HepG2 (cell line): ENCODE results near the gene FAM162A. TPM values are rescaled to one million over a fixed set of nuclear protein-coding genes. Genes with fewer than 3 reads are reported as not detected.

Experiments used
- ARNTL ChIP-seq: sonication (generic); formaldehyde crosslinking; IDR thresholded peaks from 2 replicates; pipeline ENCODE4 v1.4.0; 2020; ENCODE audit warnings: mild to moderate bottlenecking, missing genetic modification reagents
- CBX1 ChIP-seq: IDR thresholded peaks from one replicate; pipeline ENCODE4 v1.6.1; 2016; ENCODE audit warnings: antibody characterized with exemption, low read depth
- CCAR2 ChIP-seq: fragments of 200-400 bp; formaldehyde crosslinking; optimal IDR thresholded peaks from 2 replicates; pipeline ENCODE3; 2018; ENCODE audit warnings: low read depth, mild to moderate bottlenecking, low read length, moderate library complexity
- HCFC1 ChIP-seq: fragments of 150-350 bp; IDR thresholded peaks from 2 replicates; pipeline ENCODE4 v1.6.1; 2014; ENCODE audit warnings: low read depth, low read length
- JARID2 ChIP-seq: sonication (generic); formaldehyde crosslinking; IDR thresholded peaks from 2 replicates; pipeline ENCODE4 v1.8.1; 2023; ENCODE audit warnings: missing genetic modification reagents, inconsistent platforms; ENCODE audit not compliant: insufficient replicate concordance
- MTA3 ChIP-seq: sonication (generic); formaldehyde crosslinking; IDR thresholded peaks from 2 replicates; pipeline ENCODE4 v1.4.0; 2020; ENCODE audit warnings: missing genetic modification reagents
- NFE2 ChIP-seq: sonication (generic); formaldehyde crosslinking; IDR thresholded peaks from 2 replicates; pipeline ENCODE4 v1.4.0; 2020; ENCODE audit warnings: missing genetic modification reagents
- NONO ChIP-seq, 2 experiments: fragments of 450-650 bp in 1 of 2; sonication (generic) in 1 of 2; formaldehyde crosslinking in 1 of 2; IDR thresholded peaks in 1 of 2; conservative IDR thresholded peaks in 1 of 2; 2 replicates each; pipeline versions ENCODE4 v1.6.1 to v1.8.0; 2017 to 2022; ENCODE audit warnings: mild to moderate bottlenecking in 1 of 2, missing genetic modification reagents in 1 of 2, moderate library complexity in 1 of 2
- RFXAP ChIP-seq: sonication (generic); formaldehyde crosslinking; IDR thresholded peaks from 2 replicates; pipeline ENCODE4 v1.4.0; 2020; ENCODE audit warnings: missing genetic modification reagents, borderline replicate concordance
- RXRB ChIP-seq: IDR thresholded peaks from 2 replicates; pipeline ENCODE4 v1.6.1; 2016; ENCODE audit warnings: borderline replicate concordance, missing genetic modification reagents, missing compliant biosample characterization
- SMAD1 ChIP-seq: sonication (generic); formaldehyde crosslinking; IDR thresholded peaks from 2 replicates; pipeline ENCODE4 v1.4.0; 2020; ENCODE audit warnings: missing genetic modification reagents, low read depth, mild to moderate bottlenecking, borderline replicate concordance
- TCF12 ChIP-seq, 2 experiments: fragments of 450-650 bp in 1 of 2; sonication (generic) in 1 of 2; formaldehyde crosslinking in 1 of 2; IDR thresholded peaks; 2 replicates each; pipeline versions ENCODE4 v1.6.1 to v1.8.0; 2017 to 2022; ENCODE audit warnings: antibody characterized with exemption in 1 of 2, mild to moderate bottlenecking in 1 of 2, missing genetic modification reagents in 1 of 2, moderate library complexity in 1 of 2
- TRIM24 ChIP-seq: sonication (generic); formaldehyde crosslinking; IDR thresholded peaks from 2 replicates; pipeline ENCODE4 v1.8.0; 2022; ENCODE audit warnings: mild to moderate bottlenecking, missing genetic modification reagents
- ZNF256 ChIP-seq: sonication (generic); formaldehyde crosslinking; conservative IDR thresholded peaks from 2 replicates; pipeline ENCODE4 v1.4.0; 2020; ENCODE audit warnings: missing genetic modification reagents
- ZNF749 ChIP-seq: sonication (generic); formaldehyde crosslinking; IDR thresholded peaks from 2 replicates; pipeline ENCODE4 v1.8.0; 2022; ENCODE audit warnings: mild to moderate bottlenecking, missing genetic modification reagents, moderate library complexity, borderline replicate concordance
- ZNF768 ChIP-seq: sonication (generic); formaldehyde crosslinking; IDR thresholded peaks from 2 replicates; pipeline ENCODE4 v1.4.0; 2020; ENCODE audit warnings: missing genetic modification reagents
- ZNF792 ChIP-seq: IDR thresholded peaks from 2 replicates; pipeline ENCODE4 v1.6.1; 2016
- polyA plus RNA-seq, 8 experiments: library from polyadenylated mRNA; depleted of rRNA in 3 of 8; stranded (reverse) in 7 of 8; unstranded in 1 of 8; fragments of >200 nt; fragmentation: Illumina TruSeq in 4 of 8; extraction: Trizol in 4 of 8; gene quantifications; 2 replicates each; pipeline versions ENCODE4 v1.2.1 to v1.2.3, GENCODE V29; 2011 to 2016; ENCODE audit warnings: low read depth in 4 of 8, missing spikeins in 1 of 8, mixed read lengths in 1 of 8; ENCODE audit not compliant: insufficient read depth in 1 of 8
- total RNA-seq, 5 experiments: library from RNA; depleted of rRNA; stranded (reverse); fragments of >200 nt; fragmentation: Illumina TruSeq; extraction: Trizol; gene quantifications; 2 replicates each; pipeline ENCODE4 v1.2.3, GENCODE V29; 2016; ENCODE audit warnings: low read depth in 1 of 5
- TF ChIP-seq, protein P1 (sequence below), 2 experiments: IDR thresholded peaks; 2 replicates each; pipeline ENCODE4 v1.6.1; 2011 to 2012; ENCODE audit warnings: low read length in 2 of 2, borderline replicate concordance in 1 of 2, low read depth in 1 of 2, mild to moderate bottlenecking in 1 of 2, moderate library complexity in 1 of 2
- TF ChIP-seq, protein P2 (sequence below): sonication (generic); formaldehyde crosslinking; IDR thresholded peaks from 2 replicates; pipeline ENCODE4 v1.4.0; 2020; ENCODE audit warnings: missing genetic modification reagents
- TF ChIP-seq, protein P3 (sequence below): IDR thresholded peaks from 2 replicates; pipeline ENCODE4 v1.6.1; 2016
- TF ChIP-seq, protein P4 (sequence below): sonication (generic); formaldehyde crosslinking; IDR thresholded peaks from 2 replicates; pipeline ENCODE4 v1.4.0; 2020; ENCODE audit warnings: mild to moderate bottlenecking, low read depth, missing genetic modification reagents
- TF ChIP-seq, protein P5 (sequence below): IDR thresholded peaks from 2 replicates; pipeline ENCODE4 v1.6.1; 2012; ENCODE audit warnings: low read depth, low read length, improper control_type of control experiment

Gene FAM162A
- total and polyA plus RNA-seq, 2 of the 13 experiments (the other 11 are each of a cell fraction or from before 2014, with no cell fraction given): 115 to 155 TPM

DNA sequence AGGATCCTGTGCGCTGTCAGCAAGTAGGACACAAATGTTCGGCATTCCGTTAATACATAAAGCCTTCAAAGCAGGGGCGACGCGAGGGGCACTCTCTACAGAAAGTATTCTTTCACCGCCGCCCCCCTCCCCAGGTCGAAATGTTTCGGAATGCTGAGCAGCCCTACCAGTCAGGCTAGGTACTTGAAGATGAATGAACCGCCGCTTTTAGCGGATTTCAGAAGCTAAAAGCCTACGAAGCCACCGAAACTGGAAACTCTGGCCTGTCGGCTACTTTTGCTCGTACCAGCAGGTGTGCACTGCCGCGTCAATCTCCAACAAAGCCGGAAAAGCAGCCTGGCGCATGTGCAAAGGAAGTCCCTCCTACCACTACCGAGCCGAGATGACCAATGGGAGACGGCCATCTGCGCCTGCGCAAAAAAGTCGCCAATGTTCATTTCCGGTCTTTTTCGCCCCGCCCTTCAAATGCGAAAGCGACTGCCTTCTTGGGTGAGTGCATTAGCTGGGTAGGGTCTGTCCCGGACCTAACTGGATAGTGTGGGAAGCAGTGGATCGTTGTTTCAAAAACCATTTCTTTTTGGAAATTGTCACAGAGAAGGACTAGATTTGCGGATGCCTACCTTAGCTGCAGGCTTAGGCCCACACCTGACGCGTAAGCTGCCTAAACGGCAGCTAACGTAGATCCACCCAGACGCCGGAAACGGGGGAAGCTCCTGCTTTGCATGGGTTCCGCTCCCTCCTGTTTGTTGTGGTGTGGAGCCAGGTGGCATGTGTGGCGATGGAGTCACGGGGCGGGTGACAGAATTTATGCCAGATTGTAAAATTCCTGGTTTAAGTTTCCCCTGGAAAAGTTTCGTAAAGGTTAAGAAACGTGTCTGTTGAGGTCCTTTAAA, 32.0 kb downstream of the FAM162A start, which contains the start of gene WDR5B (continued):
- TF ChIP-seq, protein P1, sequence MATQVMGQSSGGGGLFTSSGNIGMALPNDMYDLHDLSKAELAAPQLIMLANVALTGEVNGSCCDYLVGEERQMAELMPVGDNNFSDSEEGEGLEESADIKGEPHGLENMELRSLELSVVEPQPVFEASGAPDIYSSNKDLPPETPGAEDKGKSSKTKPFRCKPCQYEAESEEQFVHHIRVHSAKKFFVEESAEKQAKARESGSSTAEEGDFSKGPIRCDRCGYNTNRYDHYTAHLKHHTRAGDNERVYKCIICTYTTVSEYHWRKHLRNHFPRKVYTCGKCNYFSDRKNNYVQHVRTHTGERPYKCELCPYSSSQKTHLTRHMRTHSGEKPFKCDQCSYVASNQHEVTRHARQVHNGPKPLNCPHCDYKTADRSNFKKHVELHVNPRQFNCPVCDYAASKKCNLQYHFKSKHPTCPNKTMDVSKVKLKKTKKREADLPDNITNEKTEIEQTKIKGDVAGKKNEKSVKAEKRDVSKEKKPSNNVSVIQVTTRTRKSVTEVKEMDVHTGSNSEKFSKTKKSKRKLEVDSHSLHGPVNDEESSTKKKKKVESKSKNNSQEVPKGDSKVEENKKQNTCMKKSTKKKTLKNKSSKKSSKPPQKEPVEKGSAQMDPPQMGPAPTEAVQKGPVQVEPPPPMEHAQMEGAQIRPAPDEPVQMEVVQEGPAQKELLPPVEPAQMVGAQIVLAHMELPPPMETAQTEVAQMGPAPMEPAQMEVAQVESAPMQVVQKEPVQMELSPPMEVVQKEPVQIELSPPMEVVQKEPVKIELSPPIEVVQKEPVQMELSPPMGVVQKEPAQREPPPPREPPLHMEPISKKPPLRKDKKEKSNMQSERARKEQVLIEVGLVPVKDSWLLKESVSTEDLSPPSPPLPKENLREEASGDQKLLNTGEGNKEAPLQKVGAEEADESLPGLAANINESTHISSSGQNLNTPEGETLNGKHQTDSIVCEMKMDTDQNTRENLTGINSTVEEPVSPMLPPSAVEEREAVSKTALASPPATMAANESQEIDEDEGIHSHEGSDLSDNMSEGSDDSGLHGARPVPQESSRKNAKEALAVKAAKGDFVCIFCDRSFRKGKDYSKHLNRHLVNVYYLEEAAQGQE (IDR thresholded peaks at IDR 0.05; ENCODE audit: borderline replicate concordance in 1 of 2, low read depth in 1 of 2, low read length in 2 of 2): peak in 1 of 2 experiments; percentile 23; a peak in 1 of 4 replicates
- TF ChIP-seq, protein P2, sequence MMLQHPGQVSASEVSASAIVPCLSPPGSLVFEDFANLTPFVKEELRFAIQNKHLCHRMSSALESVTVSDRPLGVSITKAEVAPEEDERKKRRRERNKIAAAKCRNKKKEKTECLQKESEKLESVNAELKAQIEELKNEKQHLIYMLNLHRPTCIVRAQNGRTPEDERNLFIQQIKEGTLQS (CRISPR knock-in tag): no peak
- peak; percentile 44 for TF ChIP-seq RXRB
- TF ChIP-seq ARNTL (CRISPR knock-in tag): peak; percentile 55; the same call in 1 of the 2 replicates
- peak; percentile 74; the same call in 1 of the 2 replicates for TF ChIP-seq ZNF256 (CRISPR knock-in tag)
- TF ChIP-seq CBX1: peak; percentile 95
- peak; percentile 40; the same call in 1 of the 2 replicates for TF ChIP-seq SMAD1 (CRISPR knock-in tag)
- TF ChIP-seq TRIM24: no peak
- TF ChIP-seq ZNF792 (CRISPR knock-in tag): peak; percentile 61; the same call in 1 of the 2 replicates
- TF ChIP-seq RFXAP (CRISPR knock-in tag): no peak
- TF ChIP-seq, protein P3, sequence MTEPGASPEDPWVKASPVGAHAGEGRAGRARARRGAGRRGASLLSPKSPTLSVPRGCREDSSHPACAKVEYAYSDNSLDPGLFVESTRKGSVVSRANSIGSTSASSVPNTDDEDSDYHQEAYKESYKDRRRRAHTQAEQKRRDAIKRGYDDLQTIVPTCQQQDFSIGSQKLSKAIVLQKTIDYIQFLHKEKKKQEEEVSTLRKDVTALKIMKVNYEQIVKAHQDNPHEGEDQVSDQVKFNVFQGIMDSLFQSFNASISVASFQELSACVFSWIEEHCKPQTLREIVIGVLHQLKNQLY: no peak
- TF ChIP-seq, protein P4, sequence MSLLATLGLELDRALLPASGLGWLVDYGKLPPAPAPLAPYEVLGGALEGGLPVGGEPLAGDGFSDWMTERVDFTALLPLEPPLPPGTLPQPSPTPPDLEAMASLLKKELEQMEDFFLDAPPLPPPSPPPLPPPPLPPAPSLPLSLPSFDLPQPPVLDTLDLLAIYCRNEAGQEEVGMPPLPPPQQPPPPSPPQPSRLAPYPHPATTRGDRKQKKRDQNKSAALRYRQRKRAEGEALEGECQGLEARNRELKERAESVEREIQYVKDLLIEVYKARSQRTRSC (CRISPR knock-in tag): no peak
- TF ChIP-seq, protein P5, sequence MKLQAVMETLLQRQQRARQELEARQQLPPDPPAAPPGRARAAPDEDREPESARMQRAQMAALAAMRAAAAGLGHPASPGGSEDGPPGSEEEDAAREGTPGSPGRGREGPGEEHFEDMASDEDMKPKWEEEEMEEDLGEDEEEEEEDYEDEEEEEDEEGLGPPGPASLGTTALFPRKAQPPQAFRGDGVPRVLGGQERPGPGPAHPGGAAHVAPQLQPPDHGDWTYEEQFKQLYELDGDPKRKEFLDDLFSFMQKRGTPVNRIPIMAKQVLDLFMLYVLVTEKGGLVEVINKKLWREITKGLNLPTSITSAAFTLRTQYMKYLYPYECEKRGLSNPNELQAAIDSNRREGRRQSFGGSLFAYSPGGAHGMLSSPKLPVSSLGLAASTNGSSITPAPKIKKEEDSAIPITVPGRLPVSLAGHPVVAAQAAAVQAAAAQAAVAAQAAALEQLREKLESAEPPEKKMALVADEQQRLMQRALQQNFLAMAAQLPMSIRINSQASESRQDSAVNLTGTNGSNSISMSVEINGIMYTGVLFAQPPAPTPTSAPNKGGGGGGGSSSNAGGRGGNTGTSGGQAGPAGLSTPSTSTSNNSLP: no peak
- TF ChIP-seq TCF12 (IDR thresholded peaks at IDR 0.05): no peak
- TF ChIP-seq TCF12 (CRISPR knock-in tag; IDR thresholded peaks at IDR 0.05): 0 out of 2 replicates have a peak, but pooled peaks have one; percentile 38
- no peak; the same call in 1 of the 2 replicates for TF ChIP-seq HCFC1
- TF ChIP-seq NONO (IDR thresholded peaks at IDR 0.05): no peak
- TF ChIP-seq NONO (CRISPR knock-in tag; conservative IDR thresholded peaks at IDR 0.05): peak; percentile 73
- no peak for TF ChIP-seq CCAR2
- no peak for TF ChIP-seq MTA3 (CRISPR knock-in tag)
- TF ChIP-seq ZNF768 (CRISPR knock-in tag): no peak
- TF ChIP-seq JARID2 (CRISPR knock-in tag): no peak
- TF ChIP-seq ZNF749 (CRISPR knock-in tag): no peak
- no peak for TF ChIP-seq NFE2 (CRISPR knock-in tag)
